Activated B cell treated with CpG ODN at 0.5 μM for 24 hours (primary cell): ENCODE results near the gene LSM5. TPM values are rescaled to one million over a fixed set of nuclear protein-coding genes. Genes with fewer than 3 reads are reported as not detected.

Source experiments
- ATAC-seq: fragments of 200-7000 bp; cut with Tn5 transposase; one replicate; pipeline ENCODE4 v1.10.0; 2021; ENCODE audit warnings: low read depth, mild to moderate bottlenecking, moderate library complexity
- CTCF ChIA-PET: fragments of 350-600 bp; sonication (Branson Sonifier 250); formaldehyde crosslinking; loops from one replicate; lab custom pipeline; 2021; ENCODE audit warnings: antibody characterized with exemption; lab: Charles Lee
- POLR2A ChIA-PET: fragments of 350-600 bp; sonication (Branson Sonifier 250); formaldehyde crosslinking; loops from one replicate; lab custom pipeline; 2021; ENCODE audit warnings: antibody characterized with exemption; lab: Charles Lee
- DNase-seq: peaks from one replicate; pipeline ENCODE4 v3.0.0; 2022
- H3K27ac Mint-ChIP-seq: one replicate; pipeline ENCODE4 v1.8.0; 2020; ENCODE audit warnings: mixed read lengths
- H3K27me3 Mint-ChIP-seq: one replicate; pipeline ENCODE4 v1.8.0; 2021; ENCODE audit warnings: mixed read lengths
- H3K36me3 Mint-ChIP-seq: one replicate; pipeline ENCODE4 v1.8.0; 2021; ENCODE audit warnings: low read depth, mixed read lengths
- H3K4me1 Mint-ChIP-seq: one replicate; pipeline ENCODE4 v1.8.0; 2021; ENCODE audit warnings: mixed read lengths
- H3K4me3 Mint-ChIP-seq: one replicate; pipeline ENCODE4 v1.8.0; 2020; ENCODE audit warnings: mild to moderate bottlenecking, mixed read lengths
- H3K9me3 Mint-ChIP-seq: one replicate; pipeline ENCODE4 v1.8.0; 2020; ENCODE audit warnings: mixed read lengths
- CTCF ChIP-seq: fragments of 200-600 bp; IDR thresholded peaks from one replicate; pipeline ENCODE4 v1.8.0; 2022; ENCODE audit warnings: antibody characterized with exemption, mild to moderate bottlenecking
- intact Hi-C: fragments of 100-400 bp; cut with micrococcal nuclease; formaldehyde crosslinking; loops from one replicate; pipeline ENCODE4 v1.15.1; 2024
- total RNA-seq: library from RNA; stranded (reverse); gene quantifications from 2 replicates; pipeline ENCODE4 v1.2.3, GENCODE V29; 2022

The LSM5 gene
- total RNA-seq, 1 donor from 2014 or later = 53.3 TPM

GRCh38 chr7:32462451-32462850, 27.7 kb downstream of the LSM5 start:
- ChIA-PET CTCF (no interaction called here), POLR2A (no interaction called here)
- ATAC-seq = no peak
- no peak for TF ChIP-seq CTCF
- no peaks in the 10 kb centered on the region for H3K4me1 Mint-ChIP-seq
- H3K36me3 Mint-ChIP-seq = no peaks in the 10 kb centered on the region
- H3K9me3 Mint-ChIP-seq = no peaks in the 10 kb centered on the region
- DNase-seq = no peak
- intact Hi-C loops = no loop called here
- peaks cover 20% of the 10 kb centered on the region for H3K27me3 Mint-ChIP-seq
- no peak overlapping the region for H3K27ac Mint-ChIP-seq
- H3K4me3 Mint-ChIP-seq = no peak overlapping the region

GRCh38 chr7:32461484-32461883, 28.7 kb downstream of the LSM5 start:
- intact Hi-C loops = no loop called here
- POLR2A ChIA-PET = no interaction called here
- no peak for DNase-seq
- no peak for ATAC-seq
- Mint-ChIP-seq H3K36me3 (no peaks in the 10 kb centered on the region), H3K4me3 (no peak overlapping the region), H3K27me3 (peaks cover 25% of the 10 kb centered on the region), H3K4me1 (no peaks in the 10 kb centered on the region), H3K27ac (no peak overlapping the region), H3K9me3 (no peaks in the 10 kb centered on the region)
- TF ChIP-seq CTCF = no peak
- CTCF ChIA-PET = no interaction called here

GRCh38 chr7:32459788-32460187, 30.4 kb downstream of the LSM5 start:
- H3K4me1 Mint-ChIP-seq = no peaks in the 10 kb centered on the region
- H3K27me3 Mint-ChIP-seq = peaks cover 29% of the 10 kb centered on the region
- ATAC-seq = no peak
- no peak for DNase-seq
- no peak for TF ChIP-seq CTCF
- intact Hi-C loops = no loop called here
- no peak overlapping the region for H3K27ac Mint-ChIP-seq
- no peaks in the 10 kb centered on the region for H3K36me3 Mint-ChIP-seq
- H3K9me3 Mint-ChIP-seq = no peaks in the 10 kb centered on the region
- ChIA-PET POLR2A (no interaction called here), CTCF (no interaction called here)
- no peak overlapping the region for H3K4me3 Mint-ChIP-seq

- CTCF ChIA-PET = no interaction called here
- POLR2A ChIA-PET = no interaction called here
- Mint-ChIP-seq H3K27me3 (peaks cover 33% of the 10 kb centered on the region), H3K4me1 (no peaks in the 10 kb centered on the region), H3K27ac (no peak overlapping the region), H3K4me3 (no peak overlapping the region), H3K36me3 (no peaks in the 10 kb centered on the region), H3K9me3 (no peaks in the 10 kb centered on the region)
- intact Hi-C loops = no loop called here
- DNase-seq = no peak
- ATAC-seq = no peak
- TF ChIP-seq CTCF = no peak
Measured at GRCh38 chr7:32458025-32458424, 32.2 kb downstream of the LSM5 start.

- ATAC-seq (no peak), DNase-seq (no peak)
- Mint-ChIP-seq H3K4me1 (no peaks in the 10 kb centered on the region), H3K4me3 (no peak overlapping the region), H3K27me3 (peaks cover 27% of the 10 kb centered on the region), H3K9me3 (peaks cover 5% of the 10 kb centered on the region), H3K27ac (no peak overlapping the region), H3K36me3 (no peaks in the 10 kb centered on the region)
- CTCF ChIA-PET = no interaction called here
- TF ChIP-seq CTCF = no peak
- intact Hi-C loops = no loop called here
- POLR2A ChIA-PET = no interaction called here
Measured at GRCh38 chr7:32453341-32454011, 36.7 kb downstream of the LSM5 start.
